Measurements from ENCODE around the gene AKAP12.

- TF ChIP-seq CTCF (optimal IDR thresholded peaks at IDR 0.05 in 1 of 3, IDR thresholded peaks at IDR 0.05 in 1 of 3, conservative IDR thresholded peaks at IDR 0.05 in 1 of 3; ENCODE audit: extremely low read depth in 1 of 3, insufficient read depth in 2 of 3, low read length in 3 of 3) = no peak
- TF ChIP-seq EZH2 (IDR thresholded peaks at IDR 0.05; ENCODE audit: low read length) = no peak
Measured at GRCh38 chr6:151320140-151320539, 80.4 kb downstream of the AKAP12 start.
